HepG2 (cell line): ENCODE measurements around the gene PPP1R7. TPM values are rescaled to one million over a fixed set of nuclear protein-coding genes. Genes with fewer than 3 reads are reported as not detected.

Experiments
- CBX5 ChIP-seq: sonication (generic); formaldehyde crosslinking; IDR thresholded peaks from 2 replicates; pipeline ENCODE4 v1.4.0; 2020; ENCODE audit warnings: missing genetic modification reagents, borderline replicate concordance
- CHD4 ChIP-seq: fragments of 200-600 bp; sonication (generic); IDR thresholded peaks from 2 replicates; pipeline ENCODE4 v1.7.0; 2017; ENCODE audit warnings: mild to moderate bottlenecking, low read length, borderline replicate concordance
- DMAP1 ChIP-seq: IDR thresholded peaks from 2 replicates; pipeline ENCODE4 v1.6.1; 2016
- GMEB1 ChIP-seq: sonication (generic); formaldehyde crosslinking; IDR thresholded peaks from 2 replicates; pipeline ENCODE4 v1.5.1; 2020; ENCODE audit warnings: missing genetic modification reagents, mild to moderate bottlenecking, borderline replicate concordance
- IRF1 ChIP-seq: sonication (generic); formaldehyde crosslinking; IDR thresholded peaks from 2 replicates; pipeline ENCODE4 v1.4.0; 2020; ENCODE audit warnings: low read depth, mild to moderate bottlenecking, missing genetic modification reagents
- ISX ChIP-seq: sonication (generic); formaldehyde crosslinking; conservative IDR thresholded peaks from 2 replicates; pipeline ENCODE4 v1.5.0; 2020; ENCODE audit warnings: missing genetic modification reagents
- MIER2 ChIP-seq: IDR thresholded peaks from 2 replicates; pipeline ENCODE4 v1.6.1; 2016; ENCODE audit warnings: missing biosample characterization, missing genetic modification reagents
- NCOA2 ChIP-seq: sonication (generic); formaldehyde crosslinking; IDR thresholded peaks from 2 replicates; pipeline ENCODE4 v1.8.0; 2022; ENCODE audit warnings: inconsistent platforms
- PHF8 ChIP-seq: sonication (generic); formaldehyde crosslinking; IDR thresholded peaks from 2 replicates; pipeline ENCODE4 v1.5.0; 2020; ENCODE audit warnings: missing genetic modification reagents
- SCMH1 ChIP-seq: sonication (generic); formaldehyde crosslinking; IDR thresholded peaks from 2 replicates; pipeline ENCODE4 v1.9.0; 2021; ENCODE audit warnings: missing genetic modification reagents, mild to moderate bottlenecking, borderline replicate concordance
- YEATS2 ChIP-seq: sonication (generic); formaldehyde crosslinking; IDR thresholded peaks from 2 replicates; pipeline ENCODE4 v1.4.0; 2020; ENCODE audit warnings: missing genetic modification reagents, borderline replicate concordance
- ZBTB39 ChIP-seq: sonication (generic); formaldehyde crosslinking; IDR thresholded peaks from 2 replicates; pipeline ENCODE4 v1.5.0; 2020; ENCODE audit warnings: missing genetic modification reagents
- ZFP90 ChIP-seq: sonication (generic); formaldehyde crosslinking; IDR thresholded peaks from 2 replicates; pipeline ENCODE4 v1.8.0; 2022; ENCODE audit warnings: missing genetic modification reagents, mild to moderate bottlenecking, inconsistent platforms, borderline replicate concordance
- ZMYM3 ChIP-seq: sonication (generic); formaldehyde crosslinking; IDR thresholded peaks from 2 replicates; pipeline ENCODE4 v1.5.1; 2020; ENCODE audit warnings: mild to moderate bottlenecking, missing genetic modification reagents
- ZNF17 ChIP-seq: sonication (generic); formaldehyde crosslinking; IDR thresholded peaks from 2 replicates; pipeline ENCODE4 v1.5.0; 2020; ENCODE audit warnings: mild to moderate bottlenecking, missing genetic modification reagents
- ZNF18 ChIP-seq: sonication (generic); formaldehyde crosslinking; IDR thresholded peaks from 2 replicates; pipeline ENCODE4 v1.8.0; 2022; ENCODE audit warnings: mild to moderate bottlenecking, missing genetic modification reagents; ENCODE audit not compliant: insufficient replicate concordance
- ZNF430 ChIP-seq: sonication (generic); formaldehyde crosslinking; IDR thresholded peaks from 2 replicates; pipeline ENCODE4 v1.9.0; 2021; ENCODE audit warnings: mild to moderate bottlenecking, missing genetic modification reagents
- ZNF441 ChIP-seq: sonication (generic); formaldehyde crosslinking; IDR thresholded peaks from 2 replicates; pipeline ENCODE4 v1.7.0; 2021; ENCODE audit warnings: missing genetic modification reagents, borderline replicate concordance
- ZNF512 ChIP-seq: sonication (generic); formaldehyde crosslinking; IDR thresholded peaks from 2 replicates; pipeline ENCODE4 v1.4.0; 2020; ENCODE audit warnings: mild to moderate bottlenecking, missing genetic modification reagents
- ZNF577 ChIP-seq: sonication (generic); formaldehyde crosslinking; IDR thresholded peaks from 2 replicates; pipeline ENCODE4 v1.4.0; 2020; ENCODE audit warnings: mild to moderate bottlenecking, low read depth, missing genetic modification reagents, borderline replicate concordance
- ZNF749 ChIP-seq: sonication (generic); formaldehyde crosslinking; IDR thresholded peaks from 2 replicates; pipeline ENCODE4 v1.8.0; 2022; ENCODE audit warnings: mild to moderate bottlenecking, missing genetic modification reagents, moderate library complexity, borderline replicate concordance
- polyA plus RNA-seq, 8 experiments: library from polyadenylated mRNA; depleted of rRNA in 3 of 8; stranded (reverse) in 7 of 8; unstranded in 1 of 8; fragments of >200 nt; fragmentation: Illumina TruSeq in 4 of 8; extraction: Trizol in 4 of 8; gene quantifications; 2 replicates each; pipeline versions ENCODE4 v1.2.1 to v1.2.3, GENCODE V29; 2011 to 2016; ENCODE audit warnings: low read depth in 4 of 8, missing spikeins in 1 of 8, mixed read lengths in 1 of 8; ENCODE audit not compliant: insufficient read depth in 1 of 8
- total RNA-seq, 5 experiments: library from RNA; depleted of rRNA; stranded (reverse); fragments of >200 nt; fragmentation: Illumina TruSeq; extraction: Trizol; gene quantifications; 2 replicates each; pipeline ENCODE4 v1.2.3, GENCODE V29; 2016; ENCODE audit warnings: low read depth in 1 of 5

The PPP1R7 gene
- total and polyA plus RNA-seq, 2 of the 13 experiments (the other 11 are each of a cell fraction or from before 2014, with no cell fraction given): 33.3 to 67.9 TPM

- TF ChIP-seq MIER2 (CRISPR knock-in tag): 0 out of 2 replicates have a peak, but pooled peaks have one; percentile 6
- TF ChIP-seq PHF8 (CRISPR knock-in tag): peak; percentile 93
- peak; percentile 13 for TF ChIP-seq ZNF18 (CRISPR knock-in tag)
- no peak for TF ChIP-seq ZBTB39 (CRISPR knock-in tag)
- TF ChIP-seq ZNF512 (CRISPR knock-in tag): peak; percentile 31; the same call in 1 of the 2 replicates
- TF ChIP-seq NCOA2 (CRISPR knock-in tag): 0 out of 2 replicates have a peak, but pooled peaks have one; percentile 22
- TF ChIP-seq CBX5 (CRISPR knock-in tag): peak; percentile 36; the same call in 1 of the 2 replicates
- no peak for TF ChIP-seq ZFP90
- peak; percentile 98 for TF ChIP-seq ZMYM3 (CRISPR knock-in tag)
- peak; percentile 18; the same call in 1 of the 2 replicates for TF ChIP-seq YEATS2 (CRISPR knock-in tag)
- peak; percentile 71; the same call in 1 of the 2 replicates for TF ChIP-seq ZNF441
- TF ChIP-seq CHD4: peak; percentile 86; the same call in 1 of the 2 replicates
- peak; percentile 63; the same call in 1 of the 2 replicates for TF ChIP-seq ZNF430
- peak; percentile 40; the same call in 1 of the 2 replicates for TF ChIP-seq ISX (CRISPR knock-in tag)
- no peak for TF ChIP-seq SCMH1 (CRISPR knock-in tag)
- peak; percentile 68; the same call in 1 of the 2 replicates for TF ChIP-seq DMAP1 (CRISPR knock-in tag)
- TF ChIP-seq ZNF749: peak; percentile 96
- 0 out of 2 replicates have a peak, but pooled peaks have one; percentile 24 for TF ChIP-seq ZNF17 (CRISPR knock-in tag)
- 0 out of 2 replicates have a peak, but pooled peaks have one; percentile 78 for TF ChIP-seq ZNF577 (CRISPR knock-in tag)
- no peak for TF ChIP-seq IRF1 (CRISPR knock-in tag)
- TF ChIP-seq GMEB1 (CRISPR knock-in tag): peak; percentile 95
These were observed at the start of gene PPP1R7 (continued) for GRCh38 chr2:241149925-241150659.
